OCI-LY7 (cell line): ENCODE results near the gene CD164L2. TPM values are rescaled to one million over a fixed set of nuclear protein-coding genes. Genes with fewer than 3 reads are reported as not detected.

Experiments
- BruUV-seq: library from RNA; stranded (reverse); fragments of 400-500 nt; replicated peaks from 2 replicates; lab custom pipeline; 2021; lab: Mats Ljungman, UMichigan
- CTCF ChIA-PET: fragments of 300-600 bp; sonication (Branson Sonifier 250); formaldehyde crosslinking; loops from one replicate; lab custom pipeline; 2022; ENCODE audit warnings: antibody characterized with exemption; ENCODE audit not compliant: unreplicated experiment; lab: Charles Lee
- POLR2A ChIA-PET: fragments of 300-600 bp; sonication (Branson Sonifier 250); formaldehyde crosslinking; loops from one replicate; lab custom pipeline; 2022; ENCODE audit warnings: antibody characterized with exemption; lab: Charles Lee
- DNase-seq: peaks from one replicate; pipeline ENCODE4 v3.0.0-alpha.2; 2015; ENCODE audit warnings: low spot score
- H2AFZ ChIP-seq: fragments of 200-600 bp; sonication (generic), shearing (Covaris generic); 2 replicates; pipeline ENCODE4 v1.6.1; 2014; ENCODE audit warnings: mild to moderate bottlenecking, antibody characterized with exemption, low read length, moderate library complexity
- H3K27ac ChIP-seq: fragments of 200-600 bp; sonication (generic); 2 replicates; pipeline ENCODE4 v1.5.1; 2014; ENCODE audit warnings: mixed run types, low read depth, mild to moderate bottlenecking, moderate library complexity, low read length, inconsistent platforms; ENCODE audit not compliant: poor library complexity, severe bottlenecking
- H3K36me3 ChIP-seq: fragments of 200-600 bp; sonication (generic); 2 replicates; pipeline ENCODE4 v1.6.1; 2014; ENCODE audit warnings: mild to moderate bottlenecking, antibody characterized with exemption, low read length, moderate library complexity, mixed read lengths; ENCODE audit not compliant: insufficient read depth
- H3K4me1 ChIP-seq: fragments of 200-600 bp; sonication (generic); 2 replicates; pipeline ENCODE4 v1.5.1; 2014; ENCODE audit warnings: mild to moderate bottlenecking, low read length; ENCODE audit not compliant: insufficient read depth, poor library complexity, severe bottlenecking
- H3K4me2 ChIP-seq: fragments of 200-600 bp; sonication (generic); 2 replicates; pipeline ENCODE4 v1.6.1; 2014; ENCODE audit warnings: mild to moderate bottlenecking, low read length
- H3K4me3 ChIP-seq: fragments of 200-600 bp; sonication (generic); 2 replicates; pipeline ENCODE4 v1.5.1; 2014; ENCODE audit warnings: mild to moderate bottlenecking, low read depth, low read length; ENCODE audit not compliant: poor library complexity, severe bottlenecking
- H3K79me2 ChIP-seq: fragments of 200-600 bp; sonication (generic); 2 replicates; pipeline ENCODE4 v1.6.1; 2016; ENCODE audit warnings: low read depth, mild to moderate bottlenecking, low read length, moderate library complexity, mixed read lengths; ENCODE audit not compliant: insufficient read depth
- H3K9me2 ChIP-seq: fragments of 200-600 bp; sonication (generic); 2 replicates; pipeline ENCODE4 v1.6.1; 2016; ENCODE audit warnings: mild to moderate bottlenecking, low read length, mixed read lengths; ENCODE audit not compliant: insufficient read depth
- H3K9me3 ChIP-seq: fragments of 200-600 bp; sonication (generic); 2 replicates; pipeline ENCODE4 v1.6.1; 2014; ENCODE audit warnings: mild to moderate bottlenecking, mixed run types, low read length, mixed read lengths
- H4K20me1 ChIP-seq: fragments of 200-600 bp; sonication (generic); 2 replicates; pipeline ENCODE4 v1.6.1; 2014; ENCODE audit warnings: mild to moderate bottlenecking, antibody characterized with exemption, low read length, moderate library complexity, mixed read lengths; ENCODE audit not compliant: insufficient read depth
- EZH2phosphoT487 ChIP-seq: fragments of 200-600 bp; sonication (generic); IDR thresholded peaks from 2 replicates; pipeline ENCODE4 v1.6.1; 2018; ENCODE audit warnings: low read depth, borderline replicate concordance, mild to moderate bottlenecking, mixed run types, antibody characterized with exemption, low read length, moderate library complexity, mixed read lengths
- intact Hi-C: fragments of 100-400 bp; cut with micrococcal nuclease; formaldehyde crosslinking; loops from one replicate; pipeline ENCODE4 v1.10.0; 2022; ENCODE audit not compliant: unreplicated experiment
- total RNA-seq, 2 experiments: library from RNA; depleted of rRNA in 1 of 2; stranded (reverse); fragments of >200 nt in 1 of 2; shearing (Covaris generic) in 1 of 2; gene quantifications; 2 replicates each; pipeline ENCODE4 v1.2.3, GENCODE V29; 2014 to 2022
- TF ChIP-seq, protein P1 (sequence below): fragments of 200-600 bp; sonication (generic); conservative IDR thresholded peaks from 2 replicates; pipeline ENCODE4 v1.5.1; 2014; ENCODE audit warnings: mild to moderate bottlenecking, antibody characterized with exemption, low read length, moderate library complexity, mixed read lengths

The CD164L2 gene
- total RNA-seq, 2 experiments from 2014 or later = not detected

DNA sequence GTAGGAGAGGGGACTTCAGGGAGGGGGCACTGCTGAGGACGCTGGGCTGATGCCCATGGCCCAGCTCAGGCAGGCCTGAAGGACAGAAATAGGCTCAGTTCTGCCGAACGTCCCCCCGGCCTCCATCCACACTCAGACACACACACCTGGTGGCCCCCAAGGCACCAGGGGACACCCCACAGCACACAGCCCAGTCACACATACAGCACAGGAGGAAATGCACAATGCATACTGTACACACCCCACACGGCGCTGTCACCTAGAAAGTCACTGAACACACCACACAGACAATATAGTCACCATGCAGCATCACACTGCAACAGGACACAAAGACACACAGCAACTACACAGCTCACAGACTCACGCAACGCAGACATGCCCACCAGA, 40.7 kb downstream of the CD164L2 start:
- no peaks in the 10 kb centered on the region for H3K9me3 ChIP-seq
- H3K9me2 ChIP-seq = no peaks in the 10 kb centered on the region
- H3K27ac ChIP-seq = peak overlapping the region; percentile 70
- H2AFZ ChIP-seq = peak overlapping the region; percentile 76; the same call in 1 of the 2 replicates
- H3K36me3 ChIP-seq = peaks cover 8% of the 10 kb centered on the region; the same call in 1 of the 2 replicates
- ChIA-PET POLR2A (interaction anchor here (0.9 to 2.2 kb wide), 3 partner anchors 15 to 20 kb away, joined by 3 to 8 read pairs (median 3); no protein-coding TSS in a partner anchor), CTCF (interaction anchor here (0.8 to 1.2 kb wide), 2 partner anchors 15 to 23 kb away, joined by 3 read pairs; no protein-coding TSS in a partner anchor)
- BruUV-seq = no TSS peak
- H3K4me1 ChIP-seq = peaks cover 44% of the 10 kb centered on the region
- no peaks in the 10 kb centered on the region for H4K20me1 ChIP-seq
- TF ChIP-seq, protein P1, sequence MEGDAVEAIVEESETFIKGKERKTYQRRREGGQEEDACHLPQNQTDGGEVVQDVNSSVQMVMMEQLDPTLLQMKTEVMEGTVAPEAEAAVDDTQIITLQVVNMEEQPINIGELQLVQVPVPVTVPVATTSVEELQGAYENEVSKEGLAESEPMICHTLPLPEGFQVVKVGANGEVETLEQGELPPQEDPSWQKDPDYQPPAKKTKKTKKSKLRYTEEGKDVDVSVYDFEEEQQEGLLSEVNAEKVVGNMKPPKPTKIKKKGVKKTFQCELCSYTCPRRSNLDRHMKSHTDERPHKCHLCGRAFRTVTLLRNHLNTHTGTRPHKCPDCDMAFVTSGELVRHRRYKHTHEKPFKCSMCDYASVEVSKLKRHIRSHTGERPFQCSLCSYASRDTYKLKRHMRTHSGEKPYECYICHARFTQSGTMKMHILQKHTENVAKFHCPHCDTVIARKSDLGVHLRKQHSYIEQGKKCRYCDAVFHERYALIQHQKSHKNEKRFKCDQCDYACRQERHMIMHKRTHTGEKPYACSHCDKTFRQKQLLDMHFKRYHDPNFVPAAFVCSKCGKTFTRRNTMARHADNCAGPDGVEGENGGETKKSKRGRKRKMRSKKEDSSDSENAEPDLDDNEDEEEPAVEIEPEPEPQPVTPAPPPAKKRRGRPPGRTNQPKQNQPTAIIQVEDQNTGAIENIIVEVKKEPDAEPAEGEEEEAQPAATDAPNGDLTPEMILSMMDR = 0 out of 2 replicates have a peak, but pooled peaks have one; percentile 15
- no peak for TF ChIP-seq EZH2phosphoT487
- H3K4me3 ChIP-seq = peak overlapping the region; percentile 81
- H3K79me2 ChIP-seq = peaks cover 5% of the 10 kb centered on the region; the same call in 1 of the 2 replicates
- peak; percentile 51 for DNase-seq
- intact Hi-C loops = loop anchor here (5.0 kb wide), 1 partner anchor 50 kb away; the partner anchor contains the start of gene GPR3
- H3K4me2 ChIP-seq = peak overlapping the region; percentile 96

DNA sequence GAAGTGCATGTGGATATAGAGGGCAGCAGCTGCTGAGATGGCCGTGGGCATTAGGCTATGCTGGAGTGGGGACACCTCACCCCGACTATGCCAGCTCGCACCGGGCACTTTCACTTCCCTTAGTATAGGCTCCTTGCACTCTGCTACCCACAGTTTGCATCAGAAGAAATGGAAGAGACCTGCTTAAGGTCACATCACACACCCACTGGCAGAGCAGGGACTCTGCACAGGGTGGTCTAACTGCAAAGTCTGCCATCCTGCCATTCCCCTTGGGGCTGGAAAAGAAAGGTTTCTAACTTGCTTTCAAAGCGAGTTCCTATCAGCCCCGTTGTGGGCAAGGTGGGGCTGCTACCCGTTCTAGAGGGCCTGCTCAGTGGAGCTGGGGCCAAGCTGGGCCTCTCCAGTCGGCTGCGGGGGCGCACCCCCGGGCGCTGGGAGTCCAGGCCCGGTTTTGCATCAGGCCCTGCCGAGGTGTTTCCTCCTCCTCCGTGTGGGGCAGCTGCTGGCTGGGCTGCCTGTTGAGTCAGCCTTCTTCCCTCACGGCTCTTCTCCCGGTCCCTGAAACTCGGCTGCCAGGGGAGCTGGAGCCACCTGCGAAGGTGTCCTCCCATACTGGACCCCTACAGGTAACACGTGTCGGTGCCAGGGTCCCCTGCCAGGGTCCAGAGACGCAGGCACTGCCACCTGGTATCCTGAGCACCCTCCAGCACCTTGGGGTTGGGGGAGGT, 41.4 kb downstream of the CD164L2 start, which contains the start of gene SYTL1:
TSS of gene SYTL1 (plus strand) at position 498 of the 728 bp plus-strand sequence. CDS start 3,313 bp downstream, outside the sequence.
- peaks cover 44% of the 10 kb centered on the region for H3K4me1 ChIP-seq
- no peaks in the 10 kb centered on the region for H4K20me1 ChIP-seq
- H3K36me3 ChIP-seq = peaks cover 10% of the 10 kb centered on the region
- BruUV-seq = no TSS peak
- H3K4me3 ChIP-seq = peak within 1 kb of the TSS; percentile 81
- H3K4me2 ChIP-seq = peak within 1 kb of the TSS; percentile 96
- peak; percentile 90 for DNase-seq
- H3K9me3 ChIP-seq = no peaks in the 10 kb centered on the region
- TF ChIP-seq EZH2phosphoT487 = no peak
- TF ChIP-seq, protein P1 = no peak; the same call in 1 of the 2 replicates
- H3K9me2 ChIP-seq = no peaks in the 10 kb centered on the region
- ChIA-PET POLR2A (interaction anchor here (0.5 to 2.2 kb wide), 4 partner anchors 14 to 23 kb away, joined by 3 to 8 read pairs (median 3); no protein-coding TSS in a partner anchor), CTCF (interaction anchor here (0.5 to 1.2 kb wide), 4 partner anchors 15 to 34 kb away, joined by 3 read pairs; no protein-coding TSS in a partner anchor)
- peak within 1 kb of the TSS; percentile 70 for H3K27ac ChIP-seq
- intact Hi-C loops = loop anchor here (1.0 to 5.0 kb wide), 2 partner anchors 19 to 51 kb away; partner anchors contain the start of genes GPR3 and TMEM222
- H3K79me2 ChIP-seq = peaks cover 5% of the 10 kb centered on the region; the same call in 1 of the 2 replicates
- H2AFZ ChIP-seq = peak within 1 kb of the TSS; percentile 76; the same call in 1 of the 2 replicates
